IPS-18a (cell line): Measurements from ENCODE around the gene RARG.
"Not testable (repeated sequence)": the region's sequence is repeated elsewhere in the genome, so short reads cannot be mapped to it uniquely, and the experiment has no call there.

Source experiments
- H3K27ac ChIP-seq: one replicate; pipeline ENCODE4 v1.5.1; 2013; ENCODE audit warnings: low read length
- H3K27me3 ChIP-seq: one replicate; pipeline ENCODE4 v1.6.1; 2013; ENCODE audit warnings: mild to moderate bottlenecking, low read length; ENCODE audit not compliant: control insufficient read depth, insufficient read depth
- H3K36me3 ChIP-seq: one replicate; pipeline ENCODE4 v1.6.1; 2013; ENCODE audit warnings: low read depth, low read length; ENCODE audit not compliant: control insufficient read depth
- H3K4me1 ChIP-seq: one replicate; pipeline ENCODE4 v1.6.1; 2013; ENCODE audit warnings: low read depth, low read length; ENCODE audit not compliant: control insufficient read depth
- H3K4me3 ChIP-seq: one replicate; pipeline ENCODE4 v1.5.1; 2013; ENCODE audit warnings: low read length
- H3K9ac ChIP-seq: one replicate; pipeline ENCODE4 v1.6.1; 2013; ENCODE audit warnings: mild to moderate bottlenecking, low read length, moderate library complexity
- H3K9me3 ChIP-seq: one replicate; pipeline ENCODE4 v1.6.1; 2013; ENCODE audit warnings: low read depth, low read length; ENCODE audit not compliant: control insufficient read depth

Gene RARG

GRCh38 chr12:53170215-53170614 is 61.8 kb downstream of the RARG start:
- H3K4me1 ChIP-seq: no peaks in the 10 kb centered on the region
- no peak overlapping the region for H3K4me3 ChIP-seq
- no peak overlapping the region for H3K27ac ChIP-seq
- H3K9ac ChIP-seq: no peak overlapping the region
- no peaks in the 10 kb centered on the region for H3K9me3 ChIP-seq
- H3K36me3 ChIP-seq: no peaks in the 10 kb centered on the region
- H3K27me3 ChIP-seq: peaks cover 36% of the 10 kb centered on the region

- H3K27ac ChIP-seq: no peak overlapping the region
- no peak overlapping the region for H3K9ac ChIP-seq
- H3K4me1 ChIP-seq: no peaks in the 10 kb centered on the region
- H3K9me3 ChIP-seq: no peaks in the 10 kb centered on the region
- no peaks in the 10 kb centered on the region for H3K36me3 ChIP-seq
- H3K27me3 ChIP-seq: peaks cover 34% of the 10 kb centered on the region
- H3K4me3 ChIP-seq: no peak overlapping the region
Measured at GRCh38 chr12:53169644-53170043, 62.4 kb downstream of the RARG start.

- Histone ChIP-seq H3K27me3 (peaks cover 6% of the 10 kb centered on the region), H3K27ac (no peak overlapping the region), H3K4me1 (no peaks in the 10 kb centered on the region), H3K9me3 (no peaks in the 10 kb centered on the region), H3K9ac (no peak overlapping the region), H3K4me3 (no peak overlapping the region), H3K36me3 (no peaks in the 10 kb centered on the region)
Measured at GRCh38 chr12:53166837-53167236, 65.2 kb downstream of the RARG start.

- not testable (repeated sequence) for H3K4me1 ChIP-seq, H3K4me3 ChIP-seq, H3K9me3 ChIP-seq, H3K36me3 ChIP-seq, H3K9ac ChIP-seq, H3K27ac ChIP-seq
- H3K27me3 ChIP-seq: peaks cover 13% of the 10 kb centered on the region
Measured at GRCh38 chr12:53163008-53163407, 69.0 kb downstream of the RARG start.

GRCh38 chr12:53161119-53161911 is 70.7 kb downstream of the RARG start:
- Histone ChIP-seq H3K4me1 (peaks cover 4% of the 10 kb centered on the region), H3K36me3 (no peaks in the 10 kb centered on the region), H3K27me3 (peaks cover 13% of the 10 kb centered on the region), H3K9me3 (no peaks in the 10 kb centered on the region), H3K9ac (no peak overlapping the region), H3K27ac (no peak overlapping the region), H3K4me3 (no peak overlapping the region)

- H3K36me3 ChIP-seq: no peaks in the 10 kb centered on the region
- no peaks in the 10 kb centered on the region for H3K9me3 ChIP-seq
- H3K27ac ChIP-seq: no peak overlapping the region
- H3K9ac ChIP-seq: no peak overlapping the region
- peaks cover 4% of the 10 kb centered on the region for H3K4me1 ChIP-seq
- H3K27me3 ChIP-seq: peaks cover 13% of the 10 kb centered on the region
- no peak overlapping the region for H3K4me3 ChIP-seq
Measured at GRCh38 chr12:53160673-53161072, 71.3 kb downstream of the RARG start.
